A549 (cell line): Measurements from ENCODE around the gene BICD2. TPM values are rescaled to one million over a fixed set of nuclear protein-coding genes. Genes with fewer than 3 reads are reported as not detected.

Experiments used
- ATAC-seq, 2 experiments: fragments of 200-7000 bp in 1 of 2; fragments of >200 bp in 1 of 2; cut with Nextera tagmentation in 1 of 2; cut with Tn5 transposase in 1 of 2; 3 replicates each; pipeline versions ENCODE4 v1.8.0 to v1.9.1; 2018 to 2020; ENCODE audit warnings: mild to moderate bottlenecking in 1 of 2, moderate library complexity in 1 of 2
- CTCF ChIA-PET: fragments of 300-600 bp; sonication (Branson Sonifier 250); formaldehyde crosslinking; extraction: SDS; loops from one replicate; lab custom pipeline; 2021; ENCODE audit warnings: antibody characterized with exemption, inconsistent platforms; lab: Yijun Ruan, JAX
- POLR2A ChIA-PET: fragments of 350-600 bp; formaldehyde crosslinking; extraction: SDS; loops from one replicate; lab custom pipeline; 2021; ENCODE audit warnings: antibody characterized with exemption, inconsistent platforms; lab: Yijun Ruan, JAX
- DNase-seq, 2 experiments: peaks; one replicate each; pipeline versions ENCODE4 v3.0.0 to v3.0.0-alpha.2; 2011 to 2016; ENCODE audit warnings: low read depth in 1 of 2, low spot score in 1 of 2
- FAIRE-seq: peaks from 2 replicates; lab custom pipeline; 2011; peaks lifted over from hg19 to GRCh38; lab: Jason Lieb, UNC
- H3K27ac ChIP-seq, 2 experiments: fragments of >200 bp; sonication (Bioruptor Twin); formaldehyde crosslinking; 3 replicates each; pipeline ENCODE4 v1.5.1; 2016 to 2017
- H3K4me1 ChIP-seq: fragments of >200 bp; sonication (Bioruptor Twin); formaldehyde crosslinking; 3 replicates; pipeline ENCODE4 v1.6.1; 2016
- H3K4me2 ChIP-seq: fragments of >200 bp; sonication (Bioruptor Twin); formaldehyde crosslinking; 3 replicates; pipeline ENCODE4 v1.6.1; 2016
- H3K4me3 ChIP-seq: fragments of >200 bp; sonication (Bioruptor Twin); formaldehyde crosslinking; 3 replicates; pipeline ENCODE4 v1.5.1; 2016
- H3K9me3 ChIP-seq: fragments of >200 bp; sonication (Bioruptor Twin); formaldehyde crosslinking; 3 replicates; pipeline ENCODE4 v1.6.1; 2016
- BHLHE40 ChIP-seq: IDR thresholded peaks from 2 replicates; pipeline ENCODE4 v1.6.1; 2012; ENCODE audit warnings: low read depth, low read length, inconsistent platforms
- CBX2 ChIP-seq: fragments of 200-600 bp; sonication (generic); IDR thresholded peaks from 2 replicates; pipeline ENCODE4 v1.6.1; 2016; ENCODE audit warnings: low read depth, mild to moderate bottlenecking, borderline replicate concordance
- CHD4 ChIP-seq: fragments of 200-600 bp; sonication (generic); IDR thresholded peaks from 2 replicates; pipeline ENCODE4 v1.6.1; 2016; ENCODE audit warnings: antibody characterized with exemption, mild to moderate bottlenecking, borderline replicate concordance
- EHF ChIP-seq: fragments of 250-450 bp; sonication (Bioruptor Pico); IDR thresholded peaks from 2 replicates; pipeline ENCODE4 v1.5.0; 2020; ENCODE audit warnings: mild to moderate bottlenecking
- EHMT2 ChIP-seq: fragments of 200-600 bp; sonication (generic); IDR thresholded peaks from 2 replicates; pipeline ENCODE4 v1.6.1; 2016; ENCODE audit warnings: antibody characterized with exemption, low read depth, mild to moderate bottlenecking, moderate library complexity
- ESRRA ChIP-seq: fragments of 150-350 bp; IDR thresholded peaks from 2 replicates; pipeline ENCODE4 v1.6.1; 2014; ENCODE audit warnings: mild to moderate bottlenecking, low read length, borderline replicate concordance
- FOSB ChIP-seq: fragments of 250-450 bp; sonication (Bioruptor Pico); IDR thresholded peaks from 2 replicates; pipeline ENCODE4 v1.5.0; 2020; ENCODE audit warnings: mild to moderate bottlenecking, moderate library complexity
- FOSL2 ChIP-seq, 2 experiments: fragments of 450-650 bp in 1 of 2; fragments of >200 bp in 1 of 2; sonication (Bioruptor Twin) in 1 of 2; formaldehyde crosslinking; IDR thresholded peaks; 2 replicates each; pipeline versions ENCODE4 v1.5.0 to v1.6.1; 2016 to 2020; ENCODE audit warnings: mild to moderate bottlenecking in 1 of 2, moderate library complexity in 1 of 2
- GATA3 ChIP-seq: IDR thresholded peaks from 2 replicates; pipeline ENCODE4 v1.6.1; 2012; ENCODE audit warnings: borderline replicate concordance
- HOXA7 ChIP-seq: fragments of 250-450 bp; sonication (Bioruptor Pico); IDR thresholded peaks from 2 replicates; pipeline ENCODE4 v1.5.0; 2020; ENCODE audit warnings: mild to moderate bottlenecking, moderate library complexity
- JUNB ChIP-seq: fragments of >200 bp; sonication (Bioruptor Twin); formaldehyde crosslinking; IDR thresholded peaks from 2 replicates; pipeline ENCODE4 v1.6.1; 2016
- KDM5A ChIP-seq: fragments of 200-600 bp; sonication (generic); IDR thresholded peaks from 2 replicates; pipeline ENCODE4 v1.6.1; 2016; ENCODE audit warnings: antibody characterized with exemption, mild to moderate bottlenecking
- NFE2L2 ChIP-seq: fragments of 150-350 bp; conservative IDR thresholded peaks from 2 replicates; pipeline ENCODE4 v1.6.1; 2014; ENCODE audit warnings: low read length
- NPAS2 ChIP-seq: fragments of 250-450 bp; sonication (Bioruptor Pico); IDR thresholded peaks from 2 replicates; pipeline ENCODE4 v1.8.0; 2022; ENCODE audit warnings: mild to moderate bottlenecking, moderate library complexity, borderline replicate concordance
- PHF8 ChIP-seq: fragments of 200-600 bp; sonication (generic); IDR thresholded peaks from 2 replicates; pipeline ENCODE4 v1.6.1; 2016; ENCODE audit warnings: low read depth, mild to moderate bottlenecking, antibody characterized with exemption, moderate library complexity, borderline replicate concordance
- POLR2A ChIP-seq: IDR thresholded peaks from 2 replicates; pipeline ENCODE4 v1.6.1; 2012; ENCODE audit warnings: mild to moderate bottlenecking, low read length
- RAD21 ChIP-seq, 2 experiments: fragments of >200 bp in 1 of 2; sonication (Bioruptor Twin) in 1 of 2; formaldehyde crosslinking in 1 of 2; IDR thresholded peaks in 1 of 2; conservative IDR thresholded peaks in 1 of 2; 2 replicates in 1 of 2; 3 replicates in 1 of 2; pipeline ENCODE4 v1.6.1; 2012 to 2018; ENCODE audit warnings: inconsistent platforms in 1 of 2
- RCOR1 ChIP-seq: fragments of 150-350 bp; IDR thresholded peaks from 2 replicates; pipeline ENCODE4 v1.6.1; 2014; ENCODE audit warnings: antibody characterized with exemption, low read length, low read depth
- RFX5 ChIP-seq: fragments of 450-650 bp; IDR thresholded peaks from 2 replicates; pipeline ENCODE4 v1.7.1; 2014; ENCODE audit warnings: antibody characterized with exemption, mild to moderate bottlenecking, moderate library complexity
- RNF2 ChIP-seq: fragments of 200-600 bp; sonication (generic); IDR thresholded peaks from 2 replicates; pipeline ENCODE4 v1.6.1; 2016; ENCODE audit warnings: low read depth, mild to moderate bottlenecking, antibody characterized with exemption, moderate library complexity, borderline replicate concordance
- SMC3 ChIP-seq: fragments of >200 bp; sonication (Bioruptor Twin); formaldehyde crosslinking; IDR thresholded peaks from 3 replicates; pipeline ENCODE4 v1.6.1; 2018; ENCODE audit warnings: inconsistent platforms
- SREBF2 ChIP-seq: fragments of 450-650 bp; IDR thresholded peaks from 2 replicates; pipeline ENCODE4 v1.6.1; 2014; ENCODE audit warnings: mild to moderate bottlenecking, moderate library complexity
- TFCP2L1 ChIP-seq: fragments of 250-450 bp; sonication (Bioruptor Pico); IDR thresholded peaks from 2 replicates; pipeline ENCODE4 v1.5.0; 2021; ENCODE audit warnings: mild to moderate bottlenecking
- WGBS: methylation state at CpG from one replicate; pipeline ENCODE4 v1.1.6; 2017; ENCODE audit errors: missing lambda C conversion rate; 5-methylcytosine and 5-hydroxymethylcytosine counted together
- polyA plus RNA-seq, 4 experiments: library from polyadenylated mRNA; depleted of rRNA in 3 of 4; stranded (reverse); fragments of >200 nt; fragmentation: RNase III in 1 of 4; extraction: RNeasy Plus Mini Kit Qiagen cat#74134 plus additional on column Dnase treatment in 1 of 4; gene quantifications; 2 replicates in 3 of 4; 3 replicates in 1 of 4; pipeline ENCODE4 v1.2.3, GENCODE V29; 2011 to 2017
- TF ChIP-seq, protein P1 (sequence below): IDR thresholded peaks from 2 replicates; pipeline ENCODE4 v1.6.1; 2012
- TF ChIP-seq, protein P2 (sequence below): fragments of >200 bp; sonication (Bioruptor Twin); formaldehyde crosslinking; IDR thresholded peaks from 3 replicates; pipeline ENCODE4 v1.6.1; 2016
- TF ChIP-seq, protein P3 (sequence below): fragments of 250-450 bp; sonication (Bioruptor Pico); IDR thresholded peaks from 2 replicates; pipeline ENCODE4 v1.5.0; 2021; ENCODE audit warnings: mild to moderate bottlenecking, moderate library complexity, borderline replicate concordance

Gene BICD2
- polyA plus RNA-seq, 2 of the 4 experiments (the other 2 are of a cell fraction) = 10.2 to 26.1 TPM

DNA sequence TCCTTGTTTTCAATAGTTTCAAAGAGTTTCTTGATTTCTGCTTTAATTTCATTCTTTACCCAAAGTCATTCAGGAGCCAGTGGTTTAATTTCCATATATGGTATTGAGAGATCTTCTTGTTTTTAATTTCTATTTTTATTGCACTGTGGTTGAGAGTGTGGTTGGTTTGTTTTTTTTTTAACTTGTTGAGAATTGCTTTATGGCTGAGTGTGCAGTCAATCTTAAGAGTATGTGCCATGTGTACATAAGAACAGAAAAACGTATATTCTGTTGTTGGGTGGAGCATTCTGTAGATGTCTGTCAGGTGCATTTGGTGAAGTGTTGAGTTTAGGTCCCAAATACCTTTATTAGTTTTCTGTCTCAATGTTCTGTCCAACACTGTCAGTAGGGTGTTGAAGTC is 68.0 kb downstream of the BICD2 start:
- 11% methylated on average over 1 of the region's 1 CpG for WGBS
- FAIRE-seq (no peak), DNase-seq (no peak), ATAC-seq (no peak)
- ChIA-PET POLR2A (no interaction called here), CTCF (interaction anchor here (0.6 to 0.9 kb wide), 2 partner anchors 47 to 62 kb away, joined by 3 to 4 read pairs; no protein-coding TSS in a partner anchor)
- H3K27ac ChIP-seq = no peak overlapping the region
- TF ChIP-seq PHF8 = no peak
- no peak for TF ChIP-seq NPAS2 (CRISPR knock-in tag)
- TF ChIP-seq RAD21 (conservative IDR thresholded peaks at IDR 0.05 in 1 of 2, IDR thresholded peaks at IDR 0.05 in 1 of 2) = no peak
- TF ChIP-seq ESRRA = no peak
- no peak for TF ChIP-seq HOXA7 (CRISPR knock-in tag)
- no peak for TF ChIP-seq BHLHE40
- TF ChIP-seq RFX5 = no peak
- TF ChIP-seq EHMT2 = no peak
- TF ChIP-seq GATA3 = no peak
- no peak for TF ChIP-seq SREBF2
- TF ChIP-seq, protein P1, sequence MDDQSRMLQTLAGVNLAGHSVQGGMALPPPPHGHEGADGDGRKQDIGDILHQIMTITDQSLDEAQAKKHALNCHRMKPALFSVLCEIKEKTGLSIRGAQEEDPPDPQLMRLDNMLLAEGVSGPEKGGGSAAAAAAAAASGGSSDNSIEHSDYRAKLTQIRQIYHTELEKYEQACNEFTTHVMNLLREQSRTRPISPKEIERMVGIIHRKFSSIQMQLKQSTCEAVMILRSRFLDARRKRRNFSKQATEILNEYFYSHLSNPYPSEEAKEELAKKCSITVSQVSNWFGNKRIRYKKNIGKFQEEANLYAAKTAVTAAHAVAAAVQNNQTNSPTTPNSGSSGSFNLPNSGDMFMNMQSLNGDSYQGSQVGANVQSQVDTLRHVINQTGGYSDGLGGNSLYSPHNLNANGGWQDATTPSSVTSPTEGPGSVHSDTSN = no peak
- no peak for TF ChIP-seq TFCP2L1 (CRISPR knock-in tag)
- no peak for TF ChIP-seq RNF2
- TF ChIP-seq CBX2 = no peak
- TF ChIP-seq CHD4 = no peak
- no peak for TF ChIP-seq JUNB
- TF ChIP-seq SMC3 = no peak
- TF ChIP-seq RCOR1 = no peak
- no peak for TF ChIP-seq FOSB
- no peak for TF ChIP-seq NFE2L2
- H3K4me3 ChIP-seq = no peak overlapping the region
- H3K4me1 ChIP-seq = no peaks in the 10 kb centered on the region
- no peak overlapping the region for H3K4me2 ChIP-seq
- peaks cover 37% of the 10 kb centered on the region for H3K9me3 ChIP-seq

DNA sequence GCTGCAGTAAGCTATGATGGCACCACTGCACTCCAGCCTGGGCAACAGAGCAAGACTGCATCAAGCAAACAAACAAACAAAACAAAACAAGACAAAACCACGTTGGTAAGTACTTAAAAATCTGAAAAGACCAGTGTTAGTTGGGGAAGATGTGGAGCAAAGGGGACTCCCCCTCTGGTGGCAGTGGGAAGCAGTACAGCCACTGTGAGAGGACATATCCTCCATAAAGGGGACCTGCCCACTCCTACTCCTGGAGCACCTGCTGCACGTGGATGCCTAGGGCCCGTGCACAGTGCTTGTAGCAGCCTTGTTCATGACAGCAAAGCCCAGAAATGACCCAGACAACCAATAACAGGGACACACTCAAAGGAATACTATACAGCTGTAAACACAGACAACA is 77.7 kb downstream of the BICD2 start:
- ATAC-seq = peak; percentile 83 to 89; a peak in 5 of 6 replicates
- ChIA-PET CTCF (interaction anchor here (1.4 to 1.6 kb wide), 2 partner anchors 12 to 53 kb away, joined by 3 to 4 read pairs; no protein-coding TSS in a partner anchor), POLR2A (no interaction called here)
- Histone ChIP-seq H3K4me1 (no peaks in the 10 kb centered on the region), H3K4me3 (no peak overlapping the region), H3K4me2 (no peak overlapping the region), H3K27ac (no peak overlapping the region), H3K9me3 (peaks cover 17% of the 10 kb centered on the region)
- WGBS = 25% methylated on average over 3 of the region's 3 CpGs
- TF ChIP-seq EHMT2 (no peak), KDM5A (no peak), EHF (no peak), FOSL2 (IDR thresholded peaks at IDR 0.05) (no peak), FOSL2 (CRISPR knock-in tag; IDR thresholded peaks at IDR 0.05) (no peak), HOXA7 (CRISPR knock-in tag) (no peak)
- TF ChIP-seq, protein P2, sequence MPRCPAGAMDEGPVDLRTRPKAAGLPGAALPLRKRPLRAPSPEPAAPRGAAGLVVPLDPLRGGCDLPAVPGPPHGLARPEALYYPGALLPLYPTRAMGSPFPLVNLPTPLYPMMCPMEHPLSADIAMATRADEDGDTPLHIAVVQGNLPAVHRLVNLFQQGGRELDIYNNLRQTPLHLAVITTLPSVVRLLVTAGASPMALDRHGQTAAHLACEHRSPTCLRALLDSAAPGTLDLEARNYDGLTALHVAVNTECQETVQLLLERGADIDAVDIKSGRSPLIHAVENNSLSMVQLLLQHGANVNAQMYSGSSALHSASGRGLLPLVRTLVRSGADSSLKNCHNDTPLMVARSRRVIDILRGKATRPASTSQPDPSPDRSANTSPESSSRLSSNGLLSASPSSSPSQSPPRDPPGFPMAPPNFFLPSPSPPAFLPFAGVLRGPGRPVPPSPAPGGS = no peak
- FAIRE-seq = no peak
- peak in 1 of 2 experiments; percentile 32 for DNase-seq

DNA sequence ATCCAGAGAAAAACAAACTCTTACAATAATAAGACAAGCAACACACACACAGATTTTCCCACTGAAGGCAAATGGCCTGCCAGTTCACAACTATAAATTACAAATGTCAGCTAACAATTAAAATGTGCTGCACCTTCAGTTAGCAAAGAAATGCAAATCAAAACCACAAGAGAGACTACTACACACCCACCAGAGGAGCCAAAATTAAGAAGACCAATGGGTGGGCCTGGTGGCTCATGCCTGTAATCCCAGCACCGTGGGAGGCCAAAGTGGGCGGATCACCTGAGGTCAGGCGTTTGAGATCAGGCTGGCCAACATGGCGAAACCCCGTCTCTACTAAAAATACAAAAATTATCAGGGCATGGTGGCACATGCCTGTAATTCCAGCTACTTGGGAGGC is 79.6 kb downstream of the BICD2 start:
- CTCF ChIA-PET = interaction anchor here (0.7 kb wide), 1 partner anchor 274 kb away, joined by 3 read pairs; no protein-coding TSS in a partner anchor
- TF ChIP-seq, protein P2 = no peak
- TF ChIP-seq, protein P3, sequence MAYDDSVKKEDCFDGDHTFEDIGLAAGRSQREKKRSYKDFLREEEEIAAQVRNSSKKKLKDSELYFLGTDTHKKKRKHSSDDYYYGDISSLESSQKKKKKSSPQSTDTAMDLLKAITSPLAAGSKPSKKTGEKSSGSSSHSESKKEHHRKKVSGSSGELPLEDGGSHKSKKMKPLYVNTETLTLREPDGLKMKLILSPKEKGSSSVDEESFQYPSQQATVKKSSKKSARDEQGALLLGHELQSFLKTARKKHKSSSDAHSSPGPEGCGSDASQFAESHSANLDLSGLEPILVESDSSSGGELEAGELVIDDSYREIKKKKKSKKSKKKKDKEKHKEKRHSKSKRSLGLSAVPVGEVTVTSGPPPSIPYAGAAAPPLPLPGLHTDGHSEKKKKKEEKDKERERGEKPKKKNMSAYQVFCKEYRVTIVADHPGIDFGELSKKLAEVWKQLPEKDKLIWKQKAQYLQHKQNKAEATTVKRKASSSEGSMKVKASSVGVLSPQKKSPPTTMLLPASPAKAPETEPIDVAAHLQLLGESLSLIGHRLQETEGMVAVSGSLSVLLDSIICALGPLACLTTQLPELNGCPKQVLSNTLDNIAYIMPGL (CRISPR knock-in tag) = no peak
- TF ChIP-seq POLR2A = no peak
- TF ChIP-seq, all 56 proteins: peak for 0
- POLR2A ChIA-PET = no interaction called here

More for the DNA sequence above, 79.6 kb downstream of the BICD2 start:
- Histone ChIP-seq H3K9me3 (peaks cover 2% of the 10 kb centered on the region; the same call in 2 of the 3 replicates), H3K4me2 (no peak overlapping the region), H3K4me3 (no peak overlapping the region), H3K27ac (no peak overlapping the region), H3K4me1 (no peaks in the 10 kb centered on the region)
- no peak for ATAC-seq
- no peak for DNase-seq
- WGBS = 76% methylated on average over 5 of the region's 5 CpGs
- FAIRE-seq = no peak
